Measurements from ENCODE around the gene CBLC.
A peak's percentile ranks its signal among the peaks of the same experiment; 100 is the strongest.

The CBLC gene

DNA sequence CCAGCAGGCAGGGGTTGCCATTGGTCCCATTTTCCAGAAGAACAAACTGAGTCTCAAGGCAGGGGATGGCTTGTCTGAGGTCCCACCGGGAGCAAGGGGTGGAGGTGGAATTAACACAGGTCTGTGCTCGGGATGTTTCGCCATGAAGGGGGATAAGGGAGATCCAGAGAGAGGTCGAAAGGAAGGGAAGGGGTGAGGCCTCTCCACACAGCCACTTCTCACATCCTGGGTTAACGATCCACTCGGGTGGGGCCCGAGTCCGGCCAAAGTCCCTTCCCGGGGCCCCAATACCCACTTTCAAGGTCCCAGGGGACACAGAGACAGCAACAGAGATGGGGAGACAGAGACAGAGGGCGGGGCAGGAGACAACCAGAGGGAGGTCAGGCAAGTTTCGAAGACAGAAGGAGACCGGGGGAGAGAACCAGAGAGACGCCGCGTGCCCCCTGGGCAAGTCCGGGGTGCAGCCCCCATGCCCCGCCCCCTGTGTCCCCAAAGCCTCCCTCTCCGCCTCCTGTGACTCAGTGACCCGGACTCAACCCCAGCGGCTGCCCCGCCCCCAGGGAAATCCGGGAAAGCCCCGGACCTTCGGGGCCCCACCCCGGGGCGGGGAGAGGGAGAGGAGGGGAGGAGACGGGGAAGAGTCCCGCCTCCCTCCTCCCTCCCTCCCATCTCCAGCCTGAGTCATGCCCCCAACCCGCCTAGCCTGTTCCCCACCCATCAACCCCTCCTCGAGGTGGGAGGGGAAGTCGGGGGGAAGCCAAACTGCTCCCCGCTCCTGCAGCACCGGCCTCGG, 30.5 kb upstream of the CBLC start:
- peak; percentile 90 for DNase-seq

DNA sequence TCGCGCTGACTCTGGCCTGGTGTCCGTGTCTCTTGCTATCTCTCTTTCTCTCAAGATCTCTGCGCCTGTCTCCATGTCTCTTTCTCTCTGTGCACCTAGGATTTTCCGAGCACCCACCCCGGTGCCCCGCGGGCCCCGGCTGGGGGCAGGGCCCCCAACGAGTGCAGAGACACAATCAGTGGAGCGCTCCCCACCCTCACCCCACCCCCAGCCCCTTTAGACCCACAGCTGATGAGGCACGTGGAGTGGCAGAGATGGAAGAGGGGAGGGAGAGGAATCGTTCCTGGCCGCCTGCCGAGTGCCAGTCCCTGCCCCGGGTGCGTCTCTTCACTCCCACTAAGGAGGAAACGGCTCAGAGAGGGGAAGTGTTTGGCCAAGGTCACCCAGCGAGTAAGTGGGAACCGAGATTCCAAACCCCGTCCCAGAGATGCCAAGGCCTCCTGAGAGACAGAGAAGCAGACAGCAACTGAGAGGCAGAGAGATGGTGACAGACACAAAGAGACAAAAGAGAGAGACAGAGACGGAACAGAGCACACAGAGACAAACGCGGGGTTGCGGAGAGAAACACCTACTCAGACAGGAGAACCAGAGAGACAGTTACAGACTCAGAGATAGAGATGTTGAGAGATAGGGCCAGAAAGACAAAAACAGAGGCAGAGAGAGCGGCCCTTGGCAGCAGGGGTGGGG, 29.8 kb upstream of the CBLC start:
- no peak for DNase-seq

DNA sequence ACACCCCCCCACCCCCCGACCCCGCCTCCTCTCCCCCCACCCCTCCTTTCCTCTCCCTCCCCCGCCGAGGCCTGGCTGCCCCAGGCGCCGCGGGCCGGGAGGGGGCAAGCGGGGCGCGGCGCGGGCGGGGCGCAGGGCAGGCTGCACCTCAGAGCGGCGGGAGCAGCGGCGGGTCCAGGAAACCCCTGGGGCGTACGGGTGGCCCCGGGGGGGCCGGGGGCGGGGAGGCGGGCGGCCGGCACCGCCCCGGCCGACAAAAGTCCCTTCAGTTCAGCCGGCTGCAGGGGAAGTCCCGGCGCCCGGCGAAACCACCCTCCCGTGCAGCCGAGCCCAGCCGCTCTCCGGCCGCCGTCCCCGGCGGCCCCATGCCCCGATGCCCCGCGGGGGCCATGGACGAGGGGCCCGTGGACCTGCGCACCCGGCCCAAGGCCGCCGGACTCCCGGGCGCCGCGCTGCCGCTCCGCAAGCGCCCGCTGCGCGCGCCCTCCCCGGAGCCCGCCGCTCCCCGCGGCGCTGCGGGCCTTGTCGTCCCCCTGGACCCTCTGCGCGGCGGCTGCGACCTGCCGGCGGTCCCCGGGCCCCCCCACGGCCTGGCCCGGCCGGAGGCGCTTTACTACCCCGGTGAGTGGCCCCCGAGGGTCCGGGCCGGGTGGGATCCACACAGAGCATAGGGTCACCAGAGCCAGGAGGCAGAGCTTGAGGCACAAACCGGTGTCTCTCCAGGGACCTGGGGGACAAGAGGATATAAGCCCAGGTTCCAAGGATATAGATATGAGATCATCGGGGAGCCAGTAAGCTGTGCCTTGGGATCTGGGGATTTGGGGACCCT, 29.1 kb upstream of the CBLC start, which contains the start of gene BCL3:
TSS of gene BCL3 (plus strand) at position 283 of the 829 bp plus-strand sequence. CDS start at position 366, 83 bp downstream.
- peak; percentile 59 for DNase-seq

DNA sequence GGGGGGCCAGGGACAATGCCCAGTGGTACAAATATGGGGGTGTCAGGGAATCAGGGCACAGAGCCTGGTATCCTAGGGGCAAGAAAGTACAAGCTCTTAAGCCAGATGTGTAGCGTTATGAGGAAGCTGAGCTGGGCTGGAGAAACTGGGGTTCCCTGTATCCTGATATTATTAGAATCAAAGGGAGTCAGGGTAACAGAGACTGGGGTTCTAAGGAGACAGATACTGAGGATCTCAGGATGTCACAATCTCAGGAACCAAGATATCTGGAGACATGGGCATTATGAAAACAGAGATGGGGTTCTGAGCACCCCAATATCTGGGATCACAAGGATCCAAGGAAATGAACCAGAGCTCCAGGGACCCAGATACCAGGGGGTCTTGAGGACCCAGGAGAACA, 28.4 kb upstream of the CBLC start:
- DNase-seq = no peak

DNA sequence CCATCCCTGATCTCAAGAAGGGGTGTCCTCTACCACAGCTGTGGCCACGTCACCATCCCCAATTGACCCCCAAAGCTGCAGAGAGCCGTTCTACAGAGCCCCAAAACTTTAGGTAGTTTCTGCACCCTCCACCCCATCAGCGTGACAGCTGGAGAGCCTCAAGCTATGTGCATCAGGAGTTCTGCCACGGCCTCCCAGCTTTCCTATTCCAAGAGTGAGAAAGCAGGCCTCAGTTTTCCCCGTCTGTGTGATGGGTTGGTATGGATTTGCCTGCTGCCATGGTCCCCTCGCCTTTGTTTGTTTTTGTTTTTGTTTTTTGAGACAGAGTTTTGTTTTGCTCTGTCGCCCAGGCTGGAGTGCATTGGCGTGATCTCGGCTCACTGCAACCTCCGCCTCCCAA, 27.7 kb upstream of the CBLC start:
- DNase-seq = no peak

DNA sequence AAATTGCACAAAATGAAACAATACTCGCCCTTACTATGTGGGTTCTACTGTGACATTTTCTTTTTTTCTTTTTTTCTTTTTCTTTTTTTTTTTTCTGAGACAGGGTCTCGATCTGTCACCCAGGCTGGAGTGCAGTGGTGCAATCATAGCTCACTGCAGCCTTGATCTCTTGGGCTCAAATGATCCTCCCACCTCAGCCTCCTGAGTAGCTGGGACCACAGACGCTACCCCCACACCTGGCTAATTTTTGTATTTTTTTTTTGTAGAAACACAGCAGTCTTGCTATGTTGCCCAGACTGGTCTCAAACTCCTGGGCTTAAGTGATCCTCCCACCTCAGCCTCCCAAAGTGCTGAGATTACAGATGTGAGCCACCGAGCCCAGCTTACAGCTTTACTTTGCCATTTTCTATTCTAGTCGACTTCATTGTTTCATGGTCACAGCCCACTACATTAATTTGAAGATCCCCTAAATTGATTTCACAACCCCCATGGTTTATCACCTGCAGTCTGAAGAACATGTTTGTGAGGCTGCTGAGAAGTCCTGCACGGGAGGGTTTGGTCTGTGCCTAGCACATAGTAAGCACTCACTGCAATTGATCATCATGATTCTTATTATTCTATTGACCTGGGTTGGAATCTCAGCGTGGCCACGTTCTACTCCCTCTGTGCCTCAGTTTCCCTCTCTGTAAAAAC, 25.4 kb upstream of the CBLC start:
- no peak for DNase-seq

DNA sequence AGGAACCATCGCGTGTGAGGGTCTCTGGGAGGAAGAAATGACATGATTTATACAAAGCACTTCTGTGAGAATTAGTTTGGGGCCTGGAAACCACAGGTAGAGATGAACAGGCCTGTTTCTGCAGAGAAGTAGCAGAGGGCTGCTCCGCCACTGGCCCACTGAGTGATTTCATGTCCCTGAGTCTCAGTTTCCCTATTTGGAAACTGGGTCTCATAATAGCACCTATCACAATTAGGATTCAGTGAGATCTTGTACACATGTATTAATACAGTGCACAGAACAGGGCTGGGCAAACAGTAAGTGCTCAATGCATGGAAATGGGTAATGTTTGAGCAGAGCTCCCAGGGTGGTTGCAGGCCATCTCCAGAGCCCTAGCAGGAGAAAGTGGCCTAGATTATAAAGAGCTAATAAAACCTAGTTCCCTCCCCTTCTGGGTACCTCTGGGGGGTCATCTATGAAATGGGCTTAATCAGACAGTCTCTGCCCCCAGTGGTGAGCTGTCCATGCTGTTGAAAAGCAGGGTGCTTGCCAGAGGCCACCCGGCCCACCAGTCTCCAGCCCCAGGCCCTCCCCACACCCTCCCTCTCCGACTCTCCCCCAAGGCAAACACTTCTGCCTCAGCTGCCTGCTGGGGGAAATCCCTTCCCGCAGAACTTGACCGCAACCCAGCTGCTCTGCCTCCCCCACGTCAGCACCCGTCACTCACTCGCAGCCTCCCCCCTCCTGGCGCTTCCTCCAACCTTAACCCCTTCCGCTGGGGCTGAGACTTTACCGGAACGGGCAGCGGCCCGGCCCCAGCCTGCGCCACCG, 24.7 kb upstream of the CBLC start:
- peak; percentile 90 for DNase-seq

DNA sequence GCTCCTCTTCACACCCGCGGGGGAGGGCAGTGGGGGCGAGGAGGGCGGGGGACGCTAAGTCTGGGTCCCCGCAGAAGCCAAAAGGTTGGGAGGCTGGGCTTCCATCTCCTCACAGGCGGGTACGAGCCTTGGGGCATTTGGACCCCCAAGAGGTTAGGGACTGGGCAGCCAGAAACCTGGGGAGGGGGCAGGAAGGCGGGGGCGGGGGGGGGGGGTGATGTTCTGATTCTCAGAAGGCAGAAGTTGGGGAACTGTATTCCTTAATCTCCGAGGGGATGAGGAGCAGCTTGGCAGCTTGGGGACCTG, 24.1 kb upstream of the CBLC start:
- DNase-seq = no peak

DNA sequence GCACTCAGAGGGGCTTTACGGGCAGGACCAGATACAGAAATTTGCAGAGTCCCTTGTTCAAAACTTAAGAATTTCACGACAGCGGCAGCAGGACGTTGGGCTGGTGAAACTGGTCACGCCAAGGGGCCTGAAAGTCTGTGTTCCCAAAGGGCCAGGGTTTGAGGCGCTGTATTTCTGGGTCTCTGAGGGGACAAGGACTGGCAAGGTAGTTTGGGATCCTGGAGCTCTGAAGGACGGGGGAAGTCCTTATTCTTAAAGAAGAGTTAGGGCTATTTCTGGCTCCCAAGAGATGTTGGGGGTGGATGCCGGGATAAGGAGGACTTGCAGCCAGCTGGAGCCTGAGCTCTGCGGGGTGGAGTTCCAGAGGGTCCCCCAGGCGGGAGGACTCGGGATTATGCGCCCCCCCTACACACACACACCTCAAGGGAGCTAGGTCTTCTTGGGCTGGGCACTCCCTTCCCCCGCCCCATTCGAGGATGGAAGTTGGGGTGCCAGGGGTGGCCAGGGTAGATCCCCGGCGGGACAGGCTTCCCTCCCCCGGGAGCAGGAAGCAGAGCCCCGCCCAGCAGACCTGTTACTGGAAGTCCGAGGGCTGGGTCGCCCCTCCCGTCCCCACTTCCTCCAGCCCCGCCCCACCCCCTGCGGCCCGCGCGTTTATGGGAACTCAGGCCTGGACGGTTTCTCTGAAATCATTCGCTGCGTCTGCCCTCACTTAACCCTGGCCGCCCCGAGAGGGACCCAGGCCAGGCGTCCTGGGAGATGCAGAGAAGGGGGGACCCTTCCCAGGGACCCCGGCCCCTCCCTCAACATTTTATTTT, 23.5 kb upstream of the CBLC start:
- peak; percentile 42 for DNase-seq

DNA sequence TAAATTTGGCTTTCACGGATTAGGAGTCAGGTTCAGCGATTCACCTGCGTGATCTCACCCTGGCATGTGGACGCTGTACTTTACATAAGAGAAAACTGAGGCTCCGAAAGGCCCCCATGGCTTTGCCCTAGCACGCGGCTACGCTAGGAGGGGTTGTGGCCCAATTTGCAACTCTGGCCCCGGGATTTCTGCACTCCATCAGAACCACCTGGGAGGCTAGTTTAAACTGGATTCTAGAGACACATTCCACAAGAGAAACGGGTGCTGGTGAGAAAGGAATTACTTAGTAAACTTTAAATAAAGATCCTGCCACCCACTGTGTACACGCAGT, 23.0 kb upstream of the CBLC start:
- DNase-seq = no peak

DNA sequence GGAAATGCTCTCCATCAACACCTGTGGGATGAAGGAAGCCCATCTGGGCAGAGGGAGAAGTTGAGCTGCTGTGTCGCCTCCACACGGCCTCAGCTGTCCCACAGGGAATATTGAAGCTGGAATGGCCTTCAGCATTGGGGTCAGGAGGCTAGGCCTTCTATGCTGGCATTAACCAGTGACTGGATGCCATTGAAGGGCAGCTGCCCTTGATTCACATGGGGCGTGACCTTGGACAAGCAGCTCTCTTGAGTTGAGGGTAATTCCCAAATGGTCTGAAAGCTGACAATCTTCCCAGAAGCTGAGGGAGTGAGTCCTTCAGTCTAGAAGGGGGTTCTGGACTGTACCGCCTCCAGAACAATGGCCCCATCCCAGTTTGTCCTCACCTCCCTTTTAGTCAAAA, 22.5 kb upstream of the CBLC start:
- no peak for DNase-seq

DNA sequence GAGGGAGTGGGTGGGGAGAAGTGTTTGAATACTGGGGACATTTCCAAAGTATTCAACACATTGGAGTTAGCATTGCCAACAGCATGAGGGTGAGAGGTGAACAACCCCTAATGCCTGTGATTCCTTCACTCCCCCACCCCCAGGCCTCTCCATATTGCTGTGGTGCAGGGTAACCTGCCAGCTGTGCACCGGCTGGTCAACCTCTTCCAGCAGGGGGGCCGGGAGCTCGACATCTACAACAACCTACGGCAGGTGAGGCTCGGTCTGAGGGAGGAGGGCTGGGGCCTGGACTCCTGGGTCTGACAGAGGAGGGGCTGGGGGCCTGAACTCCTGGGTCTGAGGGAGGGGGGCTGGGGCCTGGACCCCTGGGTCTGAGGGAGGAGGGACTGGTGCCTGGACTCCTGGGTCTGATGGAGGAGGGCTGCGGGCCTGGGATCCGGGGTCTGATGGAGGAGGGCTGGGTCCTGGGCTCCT, 21.6 kb upstream of the CBLC start:
- DNase-seq = no peak

DNA sequence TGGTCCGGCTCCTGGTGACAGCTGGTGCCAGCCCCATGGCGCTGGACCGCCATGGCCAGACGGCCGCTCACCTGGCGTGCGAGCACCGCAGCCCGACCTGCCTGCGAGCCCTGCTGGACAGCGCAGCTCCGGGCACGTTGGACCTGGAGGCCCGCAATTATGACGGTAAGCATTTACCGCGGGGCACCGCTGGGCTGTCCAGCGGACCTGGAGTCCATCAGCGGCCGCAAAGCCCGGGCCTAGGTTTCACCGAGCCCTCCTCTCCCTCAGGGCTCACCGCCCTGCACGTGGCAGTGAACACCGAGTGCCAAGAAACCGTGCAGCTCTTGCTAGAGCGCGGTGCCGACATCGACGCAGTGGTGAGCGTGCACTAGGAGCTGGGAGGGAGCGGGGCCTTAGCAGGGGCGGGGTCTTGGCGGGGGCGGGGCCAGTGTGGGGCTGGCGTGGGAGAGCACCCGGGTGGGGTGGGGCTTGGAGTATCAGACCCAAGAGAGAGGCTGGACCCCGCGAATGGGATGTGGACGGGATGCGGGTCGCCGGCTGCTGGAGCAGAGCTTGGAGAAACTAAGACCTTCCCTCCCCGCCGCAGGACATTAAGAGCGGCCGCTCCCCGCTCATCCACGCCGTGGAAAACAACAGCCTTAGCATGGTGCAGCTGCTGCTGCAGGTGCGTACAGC, 20.5 kb upstream of the CBLC start:
- DNase-seq = no peak

DNA sequence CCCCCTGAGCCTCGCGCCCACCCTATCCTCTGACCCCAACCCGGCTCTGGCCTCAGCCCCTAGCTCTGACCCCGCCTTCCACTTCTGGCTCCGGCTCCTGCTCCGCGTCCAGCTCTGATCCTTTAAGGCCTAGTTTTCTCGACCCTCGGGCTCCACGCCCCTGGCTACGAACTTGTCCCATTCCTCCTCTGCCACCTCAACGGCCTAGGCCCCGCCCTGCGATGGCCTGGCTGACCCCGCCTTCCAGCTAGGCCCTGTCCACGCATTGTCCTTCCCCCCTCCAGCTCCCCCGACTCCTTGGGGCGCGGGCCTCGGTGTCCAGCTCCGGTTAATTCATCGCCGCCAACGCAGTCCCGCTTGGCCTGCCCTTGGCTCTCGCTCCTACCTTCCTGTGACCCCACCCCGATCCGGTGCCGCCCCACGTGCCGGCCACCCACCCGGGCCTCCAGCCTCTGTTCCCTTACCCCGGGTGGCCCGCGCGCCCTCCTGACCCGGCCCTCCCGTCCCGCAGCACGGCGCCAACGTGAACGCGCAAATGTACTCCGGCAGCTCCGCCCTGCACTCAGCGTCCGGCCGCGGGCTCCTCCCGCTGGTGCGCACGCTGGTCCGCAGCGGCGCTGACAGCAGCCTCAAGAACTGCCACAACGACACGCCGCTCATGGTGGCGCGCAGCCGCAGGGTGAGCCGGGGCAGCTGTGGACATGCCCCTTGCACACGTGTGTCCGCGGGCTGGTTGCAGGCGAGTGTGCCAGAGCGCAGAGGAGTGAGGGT, 19.8 kb upstream of the CBLC start:
- DNase-seq = no peak

DNA sequence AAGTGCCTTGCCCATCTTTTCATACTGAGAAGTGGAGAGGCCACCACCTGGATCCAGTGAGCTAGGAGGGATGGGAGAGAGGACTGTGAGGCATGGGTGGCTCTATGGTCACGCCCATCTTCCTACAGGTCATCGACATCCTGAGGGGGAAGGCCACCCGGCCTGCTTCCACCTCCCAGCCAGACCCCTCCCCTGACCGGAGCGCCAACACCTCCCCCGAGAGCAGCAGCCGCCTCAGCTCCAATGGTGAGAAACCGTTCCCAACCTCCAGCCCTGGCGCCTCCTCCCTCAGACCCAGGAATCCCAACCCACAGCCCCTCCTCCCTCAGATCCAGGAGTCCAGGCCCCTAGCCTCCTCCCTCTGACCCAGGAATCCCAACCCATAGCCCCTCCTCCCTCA, 19.1 kb upstream of the CBLC start:
- no peak for DNase-seq

DNA sequence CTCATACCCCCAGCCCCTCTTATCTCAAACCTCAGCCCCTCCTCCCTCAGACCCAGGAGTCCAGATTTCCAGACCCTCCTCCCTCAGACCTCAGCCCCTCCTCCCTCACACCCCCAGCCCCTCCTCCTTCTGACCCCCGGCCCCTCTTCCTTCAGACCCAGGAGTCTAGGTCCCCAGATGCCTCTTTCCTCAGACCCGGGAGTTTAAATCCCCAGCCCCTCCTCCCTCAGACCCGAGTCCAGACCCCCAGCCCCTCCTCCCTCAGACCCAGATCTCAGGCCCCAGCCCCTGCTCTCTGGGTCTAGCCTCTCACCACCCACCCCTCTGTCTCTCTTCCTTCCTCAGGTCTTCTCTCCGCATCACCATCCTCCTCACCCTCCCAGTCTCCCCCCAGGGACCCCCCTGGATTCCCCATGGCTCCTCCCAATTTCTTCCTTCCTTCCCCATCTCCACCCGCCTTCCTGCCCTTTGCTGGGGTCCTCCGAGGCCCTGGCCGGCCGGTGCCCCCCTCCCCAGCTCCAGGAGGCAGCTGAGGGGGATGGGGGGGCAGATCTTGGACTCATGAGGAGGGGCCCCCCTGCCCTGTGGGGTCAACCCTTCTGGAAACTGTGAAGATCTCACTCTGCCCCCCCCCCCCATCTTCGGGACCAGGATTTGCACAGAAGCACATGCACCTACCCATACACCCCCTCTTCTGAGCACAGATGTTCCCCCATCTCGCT, 18.4 kb upstream of the CBLC start:
- no peak for DNase-seq

DNA sequence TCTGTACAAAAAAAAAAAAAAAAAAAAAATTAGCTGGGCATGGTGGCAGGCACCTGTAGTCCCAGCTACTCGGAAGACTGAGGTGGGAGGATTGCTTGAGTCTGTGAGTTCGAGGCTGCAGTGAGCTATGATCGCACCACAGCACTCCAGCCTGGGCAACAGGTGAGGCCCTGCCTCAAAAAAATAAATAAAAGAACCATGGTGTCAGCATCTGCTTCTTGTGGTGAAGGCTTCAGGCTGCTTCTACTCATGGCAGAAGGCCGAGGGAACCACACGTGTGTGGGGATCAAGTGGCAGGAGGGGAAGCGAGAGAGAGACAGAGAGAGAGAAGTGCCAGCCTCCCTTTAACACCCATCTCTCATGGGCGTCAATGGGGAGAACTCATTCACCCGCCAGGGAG, 15.7 kb upstream of the CBLC start:
- no peak for DNase-seq

DNA sequence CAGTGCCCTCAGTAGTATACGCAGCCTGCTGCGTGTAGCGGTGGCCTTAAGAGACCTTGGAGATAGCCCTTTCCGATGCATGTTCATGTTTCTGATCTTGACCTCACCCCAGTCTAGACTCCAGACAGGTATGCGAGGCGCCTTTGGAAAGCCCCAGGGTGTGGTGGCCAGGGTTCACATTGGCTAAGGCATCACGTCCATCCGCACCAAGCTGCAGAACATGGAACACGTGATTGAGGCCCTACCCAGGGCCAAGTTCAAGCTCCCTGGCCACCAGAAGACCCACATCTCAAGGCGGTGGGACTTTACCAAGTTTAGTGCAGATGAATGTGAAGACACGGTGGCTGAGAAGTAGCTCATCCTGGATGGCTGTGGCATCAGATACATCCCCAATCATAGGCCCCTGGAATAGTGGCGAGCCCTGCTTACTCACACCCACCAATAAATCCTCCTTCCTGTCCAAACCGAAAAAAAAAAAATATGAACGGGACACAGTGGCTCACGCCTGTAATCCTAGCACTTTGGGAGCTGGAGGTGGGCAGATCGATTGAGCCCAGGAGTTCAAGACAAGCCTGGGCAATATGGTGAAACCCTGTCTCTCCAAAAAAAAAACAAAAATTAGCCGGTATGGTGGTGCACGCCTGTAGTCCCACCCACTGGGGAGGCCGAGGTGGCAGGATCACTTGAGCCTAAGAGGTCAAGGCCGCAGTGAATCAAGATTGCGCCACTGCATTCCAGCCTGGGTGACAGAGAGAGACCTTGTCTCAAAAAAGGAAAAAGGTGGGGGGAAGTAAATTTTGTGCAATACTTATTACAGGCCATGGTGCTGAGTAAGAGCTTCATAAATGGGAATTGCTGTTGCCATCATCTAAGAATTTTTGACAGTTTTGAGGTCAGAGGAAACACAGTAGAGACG, 12.4 kb upstream of the CBLC start:
- no peak for DNase-seq

Measured in activated CD4-positive, alpha-beta T cell treated with anti-CD3 and anti-CD28 coated beads for 1 hour (primary cell).